ENCODE results near the gene KIF26B.
"Not testable (repeated sequence)": the region's sequence is repeated elsewhere in the genome, so short reads cannot be mapped to it uniquely, and the experiment has no call there.

The KIF26B gene

GRCh38 chr1:245704341-245704740, 549.6 kb downstream of the KIF26B start:
- DNase-seq (ENCODE audit: low read depth) = no peak
- in situ Hi-C loops (cut with HindIII; ENCODE audit: low sequenced_read_pairs) = no loop called here
- H3K4me3 ChIP-seq (ENCODE audit: low read depth, low read length) = no peak overlapping the region
- no peak for TF ChIP-seq CTCF (IDR thresholded peaks at IDR 0.05; ENCODE audit: low read depth, low read length, missing control alignments)

GRCh38 chr1:245704765-245705164, 550.0 kb downstream of the KIF26B start:
- DNase-seq (ENCODE audit: low read depth) = peak; percentile 33
- peak; percentile 23 for TF ChIP-seq CTCF (IDR thresholded peaks at IDR 0.05; ENCODE audit: low read depth, low read length, missing control alignments)
- in situ Hi-C loops (cut with HindIII; ENCODE audit: low sequenced_read_pairs) = loop anchor here (5.0 kb wide), 1 partner anchor 52 kb away; no protein-coding TSS in a partner anchor

GRCh38 chr1:245707941-245708340, 553.2 kb downstream of the KIF26B start:
- no peak overlapping the region for H3K4me3 ChIP-seq (ENCODE audit: low read depth, low read length)
- no peak for TF ChIP-seq CTCF (IDR thresholded peaks at IDR 0.05; ENCODE audit: low read depth, low read length, missing control alignments)
- DNase-seq (ENCODE audit: low read depth) = no peak
- in situ Hi-C loops (cut with HindIII; ENCODE audit: low sequenced_read_pairs) = loop anchor here (5.0 kb wide), 1 partner anchor 56 kb away; no protein-coding TSS in a partner anchor

More at GRCh38 chr1:245704765-245705164, 550.0 kb downstream of the KIF26B start:
- H3K4me3 ChIP-seq (ENCODE audit: low read depth, low read length) = no peak overlapping the region

GRCh38 chr1:245710961-245711903, 556.4 kb downstream of the KIF26B start:
- in situ Hi-C loops (cut with HindIII; ENCODE audit: low sequenced_read_pairs) = no loop called here
- no peak for DNase-seq (ENCODE audit: low read depth)
- no peak overlapping the region for H3K4me3 ChIP-seq (ENCODE audit: low read depth, low read length)
- no peak for TF ChIP-seq CTCF (IDR thresholded peaks at IDR 0.05; ENCODE audit: low read depth, low read length, missing control alignments)

GRCh38 chr1:245714027-245714426, 559.2 kb downstream of the KIF26B start:
- DNase-seq (ENCODE audit: low read depth); H3K4me3 ChIP-seq (ENCODE audit: low read depth, low read length); in situ Hi-C loops (cut with HindIII; ENCODE audit: low sequenced_read_pairs): not testable (repeated sequence)

- in situ Hi-C loops (cut with HindIII; ENCODE audit: low sequenced_read_pairs) = no loop called here
- DNase-seq (ENCODE audit: low read depth) = no peak
- TF ChIP-seq CTCF (IDR thresholded peaks at IDR 0.05; ENCODE audit: low read depth, low read length, missing control alignments) = no peak
- no peak overlapping the region for H3K4me3 ChIP-seq (ENCODE audit: low read depth, low read length)
Measured at GRCh38 chr1:245715291-245715701, 560.5 kb downstream of the KIF26B start.

GRCh38 chr1:245715970-245716369, 561.2 kb downstream of the KIF26B start:
- peak; percentile 67 for DNase-seq (ENCODE audit: low read depth)

More at GRCh38 chr1:245715970-245716369, 561.2 kb downstream of the KIF26B start:
- no peak overlapping the region for H3K4me3 ChIP-seq (ENCODE audit: low read depth, low read length)
- in situ Hi-C loops (cut with HindIII; ENCODE audit: low sequenced_read_pairs) = no loop called here
- no peak for TF ChIP-seq CTCF (IDR thresholded peaks at IDR 0.05; ENCODE audit: low read depth, low read length, missing control alignments)

Measured in astrocyte of the cerebellum (primary cell).